Activated naive CD4-positive, alpha-beta T cell treated with anti-CD3 and anti-CD28 coated beads for 36 hours (primary cell): ENCODE measurements around the gene ZMYND15. TPM values are rescaled to one million over a fixed set of nuclear protein-coding genes. Genes with fewer than 3 reads are reported as not detected.
"Not testable (repeated sequence)": the region's sequence is repeated elsewhere in the genome, so short reads cannot be mapped to it uniquely, and the experiment has no call there.

Experiments used
- CTCF ChIA-PET: fragments of 350-600 bp; sonication (Branson Sonifier 250); formaldehyde crosslinking; loops from one replicate; lab custom pipeline; 2021; ENCODE audit warnings: antibody characterized with exemption; lab: Charles Lee
- DNase-seq: peaks from one replicate; pipeline ENCODE4 v3.0.0-alpha.2; 2020
- H3K27ac Mint-ChIP-seq: one replicate; pipeline ENCODE4 v1.8.0; 2021; ENCODE audit warnings: mild to moderate bottlenecking, mixed read lengths
- H3K27me3 Mint-ChIP-seq: one replicate; pipeline ENCODE4 v1.8.0; 2021; ENCODE audit warnings: low read depth, mixed read lengths
- H3K36me3 Mint-ChIP-seq: one replicate; pipeline ENCODE4 v1.8.0; 2021; ENCODE audit warnings: low read depth, mixed read lengths
- H3K4me1 Mint-ChIP-seq: one replicate; pipeline ENCODE4 v1.8.0; 2021; ENCODE audit warnings: low read depth, mixed read lengths
- H3K4me3 Mint-ChIP-seq: one replicate; pipeline ENCODE4 v1.8.0; 2021; ENCODE audit warnings: mild to moderate bottlenecking, moderate library complexity, mixed read lengths
- H3K9me3 Mint-ChIP-seq: one replicate; pipeline ENCODE4 v1.8.0; 2021; ENCODE audit warnings: mixed read lengths
- intact Hi-C: fragments of 100-400 bp; cut with micrococcal nuclease; formaldehyde crosslinking; loops from one replicate; pipeline ENCODE4 v1.15.1; 2023
- total RNA-seq, 2 experiments: library from RNA; stranded (reverse); gene quantifications; one replicate each; pipeline ENCODE4 v1.2.3, GENCODE V29; 2021

Gene ZMYND15
- total RNA-seq: under 1 TPM in 1 of 2 experiments, not detected in 1; 0.17 TPM

- peak within 1 kb of the TSS; percentile 72 for H3K4me3 Mint-ChIP-seq
- no peaks in the 10 kb centered on the region for H3K9me3 Mint-ChIP-seq
- H3K4me1 Mint-ChIP-seq: peaks cover 18% of the 10 kb centered on the region
- H3K27me3 Mint-ChIP-seq: peaks cover 20% of the 10 kb centered on the region
- H3K27ac Mint-ChIP-seq: no peak within 1 kb of the TSS
- CTCF ChIA-PET: interaction anchor here (0.6 kb wide), 1 partner anchor 175 kb away, joined by 3 read pairs; no protein-coding TSS in a partner anchor
- H3K36me3 Mint-ChIP-seq: no peaks in the 10 kb centered on the region
- intact Hi-C loops: loop anchor here (2.0 kb wide), 1 partner anchor 51 kb away; no protein-coding TSS in a partner anchor
- DNase-seq: peak; percentile 52
Observed at GRCh38 chr17:4739122-4740024, at the start of gene ZMYND15, which contains the start of gene CXCL16. TSS of gene ZMYND15 (plus strand) at chr17:4739833. CDS start at chr17:4740549, 716 bp downstream. TSS of gene CXCL16 (minus strand) at chr17:4739928. CDS start at chr17:4739339, 589 bp downstream.

- H3K36me3 Mint-ChIP-seq: peaks cover 48% of the 10 kb centered on the region
- not testable (repeated sequence) for H3K27me3 Mint-ChIP-seq, DNase-seq, H3K9me3 Mint-ChIP-seq, H3K27ac Mint-ChIP-seq, H3K4me3 Mint-ChIP-seq
- CTCF ChIA-PET: interaction anchor here (0.6 kb wide), 1 partner anchor 180 kb away, joined by 3 read pairs; no protein-coding TSS in a partner anchor
- intact Hi-C loops: loop anchor here (10.0 kb wide), 1 partner anchor 475 kb away; no protein-coding TSS in a partner anchor
- peaks cover 36% of the 10 kb centered on the region for H3K4me1 Mint-ChIP-seq
Observed at GRCh38 chr17:4689872-4690271, 49.8 kb upstream of the ZMYND15 start.

- Mint-ChIP-seq H3K27ac (no peak overlapping the region), H3K4me3 (no peak overlapping the region), H3K36me3 (peaks cover 45% of the 10 kb centered on the region), H3K27me3 (no peaks in the 10 kb centered on the region), H3K9me3 (no peaks in the 10 kb centered on the region), H3K4me1 (peaks cover 36% of the 10 kb centered on the region)
- CTCF ChIA-PET: no interaction called here
- intact Hi-C loops: no loop called here
- DNase-seq: no peak
Observed at GRCh38 chr17:4690745-4691144, 48.9 kb upstream of the ZMYND15 start.

GRCh38 chr17:4691686-4692085 is 47.9 kb upstream of the ZMYND15 start:
- DNase-seq: no peak
- intact Hi-C loops: no loop called here
- CTCF ChIA-PET: no interaction called here
- H3K4me1 Mint-ChIP-seq: peaks cover 46% of the 10 kb centered on the region
- H3K27me3 Mint-ChIP-seq: no peaks in the 10 kb centered on the region
- H3K27ac Mint-ChIP-seq: no peak overlapping the region
- no peaks in the 10 kb centered on the region for H3K9me3 Mint-ChIP-seq
- H3K36me3 Mint-ChIP-seq: peaks cover 46% of the 10 kb centered on the region
- no peak overlapping the region for H3K4me3 Mint-ChIP-seq

- H3K4me1 Mint-ChIP-seq: peaks cover 51% of the 10 kb centered on the region
Observed at GRCh38 chr17:4693416-4693815, 46.2 kb upstream of the ZMYND15 start.

GRCh38 chr17:4696437-4696805 is 43.2 kb upstream of the ZMYND15 start:
- intact Hi-C loops: no loop called here
- Mint-ChIP-seq H3K9me3 (no peaks in the 10 kb centered on the region), H3K4me3 (no peak overlapping the region), H3K27me3 (no peaks in the 10 kb centered on the region), H3K36me3 (peaks cover 14% of the 10 kb centered on the region), H3K27ac (peak overlapping the region; percentile 80), H3K4me1 (peaks cover 44% of the 10 kb centered on the region)
- CTCF ChIA-PET: no interaction called here
- DNase-seq: no peak

More at GRCh38 chr17:4693416-4693815, 46.2 kb upstream of the ZMYND15 start:
- intact Hi-C loops: no loop called here
- H3K27me3 Mint-ChIP-seq: no peaks in the 10 kb centered on the region
- no peak for DNase-seq
- H3K4me3 Mint-ChIP-seq: no peak overlapping the region
- H3K9me3 Mint-ChIP-seq: no peaks in the 10 kb centered on the region
- CTCF ChIA-PET: no interaction called here
- H3K36me3 Mint-ChIP-seq: peaks cover 36% of the 10 kb centered on the region
- no peak overlapping the region for H3K27ac Mint-ChIP-seq

- H3K27me3 Mint-ChIP-seq, CTCF ChIA-PET, DNase-seq, intact Hi-C loops, H3K4me3 Mint-ChIP-seq, H3K36me3 Mint-ChIP-seq, H3K9me3 Mint-ChIP-seq, H3K27ac Mint-ChIP-seq: not testable (repeated sequence)
- H3K4me1 Mint-ChIP-seq: peaks cover 48% of the 10 kb centered on the region
Observed at GRCh38 chr17:4699401-4700056, 40.1 kb upstream of the ZMYND15 start.

GRCh38 chr17:4701116-4701515 is 38.5 kb upstream of the ZMYND15 start:
- H3K27ac Mint-ChIP-seq: peak overlapping the region; percentile 32
- H3K9me3 Mint-ChIP-seq: no peaks in the 10 kb centered on the region
- H3K36me3 Mint-ChIP-seq: peaks cover 16% of the 10 kb centered on the region
- DNase-seq: no peak
- H3K4me3 Mint-ChIP-seq: no peak overlapping the region
- no peaks in the 10 kb centered on the region for H3K27me3 Mint-ChIP-seq
- CTCF ChIA-PET: no interaction called here
- peaks cover 57% of the 10 kb centered on the region for H3K4me1 Mint-ChIP-seq
- intact Hi-C loops: no loop called here

GRCh38 chr17:4703330-4703691 is 36.3 kb upstream of the ZMYND15 start:
- no peak for DNase-seq
- Mint-ChIP-seq H3K9me3 (no peaks in the 10 kb centered on the region), H3K4me3 (peak overlapping the region; percentile 93), H3K27ac (peak overlapping the region; percentile 96), H3K4me1 (peaks cover 49% of the 10 kb centered on the region), H3K36me3 (peaks cover 14% of the 10 kb centered on the region), H3K27me3 (no peaks in the 10 kb centered on the region)
- intact Hi-C loops: loop anchor here (2.0 kb wide), 1 partner anchor 137 kb away; no protein-coding TSS in a partner anchor
- CTCF ChIA-PET: interaction anchor here (1.0 to 1.2 kb wide), 3 partner anchors 8 to 283 kb away, joined by 3 to 4 read pairs (median 3); no protein-coding TSS in a partner anchor

GRCh38 chr17:4704574-4704907 is 35.1 kb upstream of the ZMYND15 start:
- peaks cover 55% of the 10 kb centered on the region for H3K4me1 Mint-ChIP-seq
- CTCF ChIA-PET, H3K27me3 Mint-ChIP-seq, intact Hi-C loops, H3K9me3 Mint-ChIP-seq, DNase-seq: not testable (repeated sequence)
- peak overlapping the region; percentile 93 for H3K4me3 Mint-ChIP-seq
- peaks cover 14% of the 10 kb centered on the region for H3K36me3 Mint-ChIP-seq
- H3K27ac Mint-ChIP-seq: peak overlapping the region; percentile 96

- Mint-ChIP-seq H3K4me1 (peaks cover 58% of the 10 kb centered on the region), H3K27me3 (no peaks in the 10 kb centered on the region), H3K36me3 (peaks cover 14% of the 10 kb centered on the region), H3K9me3 (no peaks in the 10 kb centered on the region), H3K4me3 (peak overlapping the region; percentile 93), H3K27ac (peak overlapping the region; percentile 96)
- CTCF ChIA-PET: no interaction called here
- intact Hi-C loops: no loop called here
- DNase-seq: no peak
Observed at GRCh38 chr17:4704991-4705390, 34.6 kb upstream of the ZMYND15 start.

GRCh38 chr17:4706121-4706520 is 33.5 kb upstream of the ZMYND15 start:
- H3K27ac Mint-ChIP-seq: no peak overlapping the region
- no peaks in the 10 kb centered on the region for H3K9me3 Mint-ChIP-seq
- CTCF ChIA-PET: interaction anchor here (1.0 kb wide), 1 partner anchor 84 kb away, joined by 3 read pairs; no protein-coding TSS in a partner anchor
- peaks cover 52% of the 10 kb centered on the region for H3K4me1 Mint-ChIP-seq
- DNase-seq: no peak
- H3K36me3 Mint-ChIP-seq: peaks cover 17% of the 10 kb centered on the region
- H3K27me3 Mint-ChIP-seq: no peaks in the 10 kb centered on the region
- H3K4me3 Mint-ChIP-seq: peak overlapping the region; percentile 23
- intact Hi-C loops: no loop called here
